GM12891 (cell line): ENCODE measurements around the gene SEC14L5.

Experiments used
- POLR2A ChIP-seq: IDR thresholded peaks from 2 replicates; pipeline ENCODE4 v1.6.1; 2011; ENCODE audit warnings: low read depth, low read length, control low read depth
- TAF1 ChIP-seq: IDR thresholded peaks from 2 replicates; pipeline ENCODE4 v1.6.1; 2011; ENCODE audit warnings: low read depth, low read length, control low read depth

GRCh38 chr16:4925791-4926190 is 32.3 kb upstream of the SEC14L5 start:
- no peak for TF ChIP-seq POLR2A
- TF ChIP-seq TAF1: no peak
